ENCODE measurements around the gene GAL3ST3. TPM values are rescaled to one million over a fixed set of nuclear protein-coding genes. Genes with fewer than 3 reads are reported as not detected.

Gene GAL3ST3
- total RNA-seq, 2 experiments from 2014 or later, result not detected

- CTCF ChIA-PET, result interaction anchor here (0.7 to 6.1 kb wide), 3 partner anchors 10 to 144 kb away, joined by 3 to 50 read pairs (median 4); partner anchors contain the start of gene PACS1
- H3K36me3 Mint-ChIP-seq, result peaks cover 33% of the 10 kb centered on the region
- ATAC-seq (no peak), DNase-seq (no peak)
- no peak overlapping the region for H3K4me3 Mint-ChIP-seq
- peak overlapping the region; percentile 45 for H3K27ac Mint-ChIP-seq
- no peaks in the 10 kb centered on the region for H3K9me3 Mint-ChIP-seq (ENCODE audit: low read depth)
- peaks cover 54% of the 10 kb centered on the region for H3K4me1 Mint-ChIP-seq
- no peaks in the 10 kb centered on the region for H3K27me3 Mint-ChIP-seq
Measured at GRCh38 chr11:66077927-66078326, 29.0 kb upstream of the GAL3ST3 start.

DNA sequence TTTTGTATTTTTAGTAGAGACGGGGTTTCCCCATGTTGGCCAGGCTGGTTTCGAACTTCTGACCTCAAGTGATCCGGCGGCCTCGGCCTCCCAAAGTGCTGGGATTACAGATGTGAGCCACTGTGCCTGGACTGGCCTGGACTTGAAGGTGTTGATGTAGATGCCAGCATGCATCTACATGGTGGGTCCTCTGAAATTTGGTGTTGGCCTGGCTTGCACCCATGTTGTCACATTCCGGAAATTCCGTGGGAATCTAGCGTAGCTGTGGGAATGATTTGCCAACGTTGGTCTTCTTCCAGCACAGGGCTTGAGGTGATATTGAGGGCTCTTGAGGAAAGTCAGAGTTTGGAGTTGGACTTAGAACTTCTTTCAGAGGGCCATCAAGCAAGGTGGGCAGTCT is 27.6 kb upstream of the GAL3ST3 start:
- DNase-seq, result no peak
- H3K27me3 Mint-ChIP-seq, result no peaks in the 10 kb centered on the region
- H3K4me3 Mint-ChIP-seq, result no peak overlapping the region
- peaks cover 34% of the 10 kb centered on the region for H3K36me3 Mint-ChIP-seq
- peaks cover 55% of the 10 kb centered on the region for H3K4me1 Mint-ChIP-seq
- ATAC-seq, result no peak
- no peaks in the 10 kb centered on the region for H3K9me3 Mint-ChIP-seq (ENCODE audit: low read depth)
- no peak overlapping the region for H3K27ac Mint-ChIP-seq
- CTCF ChIA-PET, result interaction anchor here (1.3 to 6.1 kb wide), 4 partner anchors 8 to 145 kb away, joined by 3 to 50 read pairs (median 4); partner anchors contain the start of gene PACS1

DNA sequence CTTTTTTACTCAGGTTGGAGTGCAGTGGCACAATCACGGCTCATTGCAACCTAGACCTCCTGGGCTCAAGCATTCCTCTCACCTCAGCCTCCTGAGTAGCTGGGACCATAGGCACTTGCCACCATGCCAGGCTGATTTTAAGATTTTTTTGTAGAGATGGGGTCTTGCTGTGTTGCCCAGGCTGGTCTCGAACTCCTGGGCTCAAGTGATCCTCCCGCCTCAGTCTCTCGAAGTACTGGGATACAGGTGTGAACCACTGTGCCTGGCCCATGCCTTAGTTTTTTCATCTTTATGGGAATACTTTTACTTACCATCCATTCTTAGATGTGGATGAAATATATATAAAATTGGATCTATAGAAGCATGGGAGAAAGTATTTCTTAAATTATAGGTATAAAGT is 26.3 kb upstream of the GAL3ST3 start:
- H3K27me3 Mint-ChIP-seq, result no peaks in the 10 kb centered on the region
- H3K4me1 Mint-ChIP-seq, result peaks cover 44% of the 10 kb centered on the region
- H3K27ac Mint-ChIP-seq, result no peak overlapping the region
- H3K4me3 Mint-ChIP-seq, result no peak overlapping the region
- DNase-seq (no peak), ATAC-seq (no peak)
- CTCF ChIA-PET, result interaction anchor here (0.7 to 1.3 kb wide), 4 partner anchors 40 to 144 kb away, joined by 3 to 4 read pairs (median 3); no protein-coding TSS in a partner anchor
- peaks cover 36% of the 10 kb centered on the region for H3K36me3 Mint-ChIP-seq
- H3K9me3 Mint-ChIP-seq (ENCODE audit: low read depth), result no peaks in the 10 kb centered on the region

- CTCF ChIA-PET, result interaction anchor here (1.0 to 10.7 kb wide), 2 partner anchors 10 to 61 kb away, joined by 4 to 95 read pairs; no protein-coding TSS in a partner anchor
- H3K4me3 Mint-ChIP-seq, result no peak overlapping the region
- H3K27ac Mint-ChIP-seq, result no peak overlapping the region
- no peaks in the 10 kb centered on the region for H3K27me3 Mint-ChIP-seq
- peaks cover 35% of the 10 kb centered on the region for H3K36me3 Mint-ChIP-seq
- ATAC-seq (no peak), DNase-seq (no peak)
- no peaks in the 10 kb centered on the region for H3K9me3 Mint-ChIP-seq (ENCODE audit: low read depth)
- H3K4me1 Mint-ChIP-seq, result peaks cover 39% of the 10 kb centered on the region
Measured at GRCh38 chr11:66073669-66074068, 24.7 kb upstream of the GAL3ST3 start.

GRCh38 chr11:66072518-66072917 is 23.6 kb upstream of the GAL3ST3 start:
- ATAC-seq, result no peak
- peak overlapping the region; percentile 83 for H3K27ac Mint-ChIP-seq
- H3K9me3 Mint-ChIP-seq (ENCODE audit: low read depth), result no peaks in the 10 kb centered on the region
- peaks cover 37% of the 10 kb centered on the region for H3K36me3 Mint-ChIP-seq
- no peaks in the 10 kb centered on the region for H3K27me3 Mint-ChIP-seq
- peaks cover 43% of the 10 kb centered on the region for H3K4me1 Mint-ChIP-seq
- no peak for DNase-seq
- H3K4me3 Mint-ChIP-seq, result peak overlapping the region; percentile 91
- CTCF ChIA-PET, result interaction anchor here (1.0 to 10.7 kb wide), 3 partner anchors 9 to 63 kb away, joined by 4 to 95 read pairs (median 7); no protein-coding TSS in a partner anchor

- no peak for ATAC-seq
- CTCF ChIA-PET, result interaction anchor here (1.0 to 10.7 kb wide), 7 partner anchors 9 to 63 kb away, joined by 3 to 95 read pairs (median 7); no protein-coding TSS in a partner anchor
- Mint-ChIP-seq H3K9me3 (ENCODE audit: low read depth) (no peaks in the 10 kb centered on the region), H3K4me3 (peak overlapping the region; percentile 91), H3K4me1 (peaks cover 40% of the 10 kb centered on the region), H3K27me3 (no peaks in the 10 kb centered on the region), H3K27ac (peak overlapping the region; percentile 83), H3K36me3 (peaks cover 39% of the 10 kb centered on the region)
- DNase-seq, result no peak
Measured at GRCh38 chr11:66072081-66072480, 23.1 kb upstream of the GAL3ST3 start.

DNA sequence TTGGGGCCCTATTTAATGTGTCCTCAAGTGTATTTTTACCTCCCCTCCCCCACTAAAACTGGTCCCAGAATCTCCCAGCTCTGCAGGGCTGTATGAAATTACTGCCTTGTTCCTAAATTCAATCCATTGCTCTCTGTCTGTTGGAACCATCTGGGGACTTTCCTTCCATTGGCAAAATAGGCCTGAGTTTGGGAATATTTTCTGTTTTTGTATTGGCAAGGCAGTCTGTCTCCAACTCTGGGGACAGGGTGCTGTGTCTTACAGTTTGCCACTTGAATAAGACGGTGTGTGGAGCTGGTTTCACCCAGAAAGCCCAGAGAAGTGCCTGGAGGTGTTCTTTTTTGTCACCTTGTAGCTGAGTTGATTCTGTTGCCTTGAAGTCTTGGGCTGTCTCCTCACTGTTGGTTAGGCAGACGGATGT is 22.4 kb upstream of the GAL3ST3 start:
- H3K9me3 Mint-ChIP-seq (ENCODE audit: low read depth), result no peaks in the 10 kb centered on the region
- H3K27ac Mint-ChIP-seq, result peak overlapping the region; percentile 83
- peak overlapping the region; percentile 91 for H3K4me3 Mint-ChIP-seq
- H3K36me3 Mint-ChIP-seq, result peaks cover 43% of the 10 kb centered on the region
- peaks cover 47% of the 10 kb centered on the region for H3K4me1 Mint-ChIP-seq
- DNase-seq (no peak), ATAC-seq (no peak)
- no peaks in the 10 kb centered on the region for H3K27me3 Mint-ChIP-seq
- CTCF ChIA-PET, result interaction anchor here (0.7 to 10.7 kb wide), 10 partner anchors 10 to 64 kb away, joined by 3 to 95 read pairs (median 6); no protein-coding TSS in a partner anchor

DNA sequence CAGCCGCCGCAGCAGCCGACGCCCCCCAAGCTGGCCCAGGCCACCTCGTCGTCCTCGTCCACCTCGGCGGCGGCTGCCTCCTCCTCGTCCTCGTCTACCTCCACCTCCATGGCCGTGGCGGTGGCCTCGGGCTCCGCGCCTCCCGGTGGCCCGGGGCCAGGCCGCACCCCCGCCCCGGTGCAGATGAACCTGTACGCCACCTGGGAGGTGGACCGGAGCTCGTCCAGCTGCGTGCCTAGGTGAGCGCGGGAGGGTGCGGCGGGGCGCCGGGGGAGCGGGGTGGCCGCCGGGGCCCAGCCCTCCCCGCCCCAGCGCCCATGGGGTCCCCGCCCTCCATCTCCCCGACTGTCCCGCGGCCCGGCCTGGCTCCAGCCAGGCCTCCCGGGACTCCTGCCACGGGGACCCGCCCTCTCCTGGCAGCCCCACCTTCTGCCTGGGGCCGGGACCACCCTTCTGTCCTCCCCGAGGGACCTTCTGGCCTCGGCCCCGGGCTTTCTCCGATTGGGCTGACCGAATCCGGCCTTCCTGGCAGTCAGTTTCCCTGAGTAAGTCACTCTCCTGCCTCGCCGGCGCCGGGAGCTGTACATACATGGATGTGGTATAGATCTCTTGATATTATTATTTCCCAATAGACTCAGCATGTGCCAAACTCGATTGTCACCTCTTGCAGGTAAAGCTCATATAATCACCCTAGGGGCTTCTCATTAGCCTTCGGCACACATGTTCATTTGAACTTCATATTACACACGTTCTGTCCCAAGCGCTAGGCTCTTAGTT is 21.8 kb upstream of the GAL3ST3 start:
- DNase-seq, result no peak
- no peaks in the 10 kb centered on the region for H3K9me3 Mint-ChIP-seq (ENCODE audit: low read depth)
- CTCF ChIA-PET, result interaction anchor here (0.7 to 10.7 kb wide), 14 partner anchors 9 to 212 kb away, joined by 3 to 95 read pairs (median 4); no protein-coding TSS in a partner anchor
- H3K27ac Mint-ChIP-seq, result peak overlapping the region; percentile 83
- peak; percentile 8 for ATAC-seq
- peaks cover 51% of the 10 kb centered on the region for H3K4me1 Mint-ChIP-seq
- H3K27me3 Mint-ChIP-seq, result no peaks in the 10 kb centered on the region
- peaks cover 44% of the 10 kb centered on the region for H3K36me3 Mint-ChIP-seq
- peak overlapping the region; percentile 91 for H3K4me3 Mint-ChIP-seq

- CTCF ChIA-PET, result interaction anchor here (0.7 to 10.7 kb wide), 15 partner anchors 10 to 290 kb away, joined by 3 to 95 read pairs (median 6); partner anchors contain the start of genes BANF1, EIF1AD and SF3B2
- H3K4me1 Mint-ChIP-seq, result peaks cover 54% of the 10 kb centered on the region
- no peaks in the 10 kb centered on the region for H3K27me3 Mint-ChIP-seq
- peak within 1 kb of the TSS; percentile 91 for H3K4me3 Mint-ChIP-seq
- peak within 1 kb of the TSS; percentile 88 for H3K27ac Mint-ChIP-seq
- no peaks in the 10 kb centered on the region for H3K9me3 Mint-ChIP-seq (ENCODE audit: low read depth)
- peaks cover 50% of the 10 kb centered on the region for H3K36me3 Mint-ChIP-seq
- DNase-seq (peak; percentile 87), ATAC-seq (peak; percentile 77)
Measured at GRCh38 chr11:66069715-66070603, 21.0 kb upstream of the GAL3ST3 start, which contains the start of gene PACS1. Gene PACS1, plus strand, starts transcription at chr11:66070272. Its CDS starts 215 bp downstream, at chr11:66070487.

DNA sequence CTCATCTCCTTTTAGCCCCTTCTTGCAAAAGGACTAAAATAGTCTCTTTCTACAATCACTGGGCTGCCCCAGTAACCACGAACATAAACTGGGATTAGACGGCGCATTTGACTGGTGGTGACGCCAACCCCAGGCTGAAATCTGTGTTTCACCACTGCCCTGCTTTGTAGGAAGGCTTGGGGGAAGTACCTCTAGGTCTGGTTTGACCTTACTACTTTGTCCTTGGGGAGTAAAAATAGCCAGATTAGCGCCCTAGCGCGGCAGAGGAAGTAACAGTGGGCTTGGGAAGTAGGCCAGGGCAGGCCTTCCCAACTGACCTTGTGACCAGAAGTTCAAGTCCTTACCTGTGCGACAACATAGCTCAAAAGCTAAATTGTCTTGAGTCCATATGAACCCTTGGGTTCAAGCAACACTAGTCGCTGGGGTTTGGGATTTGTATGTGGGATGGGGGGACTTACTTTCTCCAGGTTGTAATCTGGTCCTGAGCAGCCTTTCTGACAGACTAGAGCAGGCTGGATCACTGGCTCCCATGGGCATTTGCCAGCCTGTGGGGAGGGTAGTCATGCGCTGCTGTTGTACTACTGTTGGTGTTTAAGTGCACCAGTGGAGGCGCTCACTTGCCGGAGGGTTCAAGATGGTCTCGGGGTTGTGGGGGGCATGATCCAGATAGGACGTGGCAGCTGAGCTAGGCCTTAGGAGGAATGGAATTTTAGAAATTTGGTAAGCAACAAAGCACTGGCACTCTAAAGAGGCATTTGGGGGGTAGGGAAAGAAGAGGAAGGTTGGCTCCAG is 20.2 kb upstream of the GAL3ST3 start:
- Mint-ChIP-seq H3K4me3 (peak overlapping the region; percentile 62), H3K27ac (peak overlapping the region; percentile 88), H3K9me3 (ENCODE audit: low read depth) (no peaks in the 10 kb centered on the region), H3K27me3 (no peaks in the 10 kb centered on the region), H3K36me3 (peaks cover 53% of the 10 kb centered on the region), H3K4me1 (peaks cover 50% of the 10 kb centered on the region)
- DNase-seq, result peak; percentile 63
- peak; percentile 14 for ATAC-seq
- CTCF ChIA-PET, result interaction anchor here (0.7 to 10.7 kb wide), 25 partner anchors 10 to 357 kb away, joined by 3 to 95 read pairs (median 4); partner anchors contain the start of genes BANF1, EIF1AD, KAT5 and SF3B2

DNA sequence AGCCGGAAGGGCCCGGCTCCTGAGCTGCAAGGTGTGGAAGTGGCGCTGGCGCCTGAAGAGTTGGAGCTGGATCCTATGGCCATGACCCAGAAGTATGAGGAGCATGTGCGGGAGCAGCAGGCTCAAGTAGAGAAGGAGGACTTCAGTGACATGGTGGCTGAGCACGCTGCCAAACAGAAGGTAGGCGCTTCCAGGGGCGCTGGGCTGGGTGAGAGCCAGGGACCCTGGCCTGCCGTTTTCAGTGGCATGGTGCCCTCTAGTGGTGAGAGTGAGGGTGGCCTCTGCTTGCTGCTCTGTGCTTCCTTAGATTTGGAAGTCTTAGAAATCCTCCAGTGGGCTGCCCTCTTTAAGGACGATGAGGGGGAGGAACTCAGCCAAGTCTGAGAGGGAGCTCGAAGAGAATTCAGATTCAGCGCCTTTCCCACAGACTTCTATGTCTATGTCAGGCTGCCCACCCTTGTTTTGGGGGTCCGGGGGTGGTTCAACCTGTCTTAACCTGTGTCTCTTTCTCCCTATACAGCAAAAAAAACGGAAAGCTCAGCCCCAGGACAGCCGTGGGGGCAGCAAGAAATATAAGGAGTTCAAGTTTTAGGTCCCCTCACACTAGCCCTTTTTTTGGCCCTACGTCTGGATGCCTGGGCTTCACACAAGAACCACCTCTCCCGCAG is 19.3 kb upstream of the GAL3ST3 start:
- Mint-ChIP-seq H3K4me1 (peaks cover 53% of the 10 kb centered on the region), H3K36me3 (peaks cover 58% of the 10 kb centered on the region), H3K9me3 (ENCODE audit: low read depth) (no peaks in the 10 kb centered on the region), H3K4me3 (no peak overlapping the region), H3K27me3 (no peaks in the 10 kb centered on the region), H3K27ac (peak overlapping the region; percentile 88)
- ATAC-seq, result peak; percentile 27
- peak; percentile 81 for DNase-seq
- CTCF ChIA-PET, result interaction anchor here (0.5 to 10.7 kb wide), 33 partner anchors 9 to 356 kb away, joined by 3 to 95 read pairs (median 4); partner anchors contain the start of genes BANF1, CCDC85B, EIF1AD and KAT5

All from activated CD8-positive, alpha-beta memory T cell treated with anti-CD3 and anti-CD28 coated beads, Interleukin-2, amount 10 ng/mL, durations not matched to agents 7 days and 5 days (primary cell).